PC-3 (cell line): ENCODE measurements around the gene DGKH. TPM values are rescaled to one million over a fixed set of nuclear protein-coding genes. Genes with fewer than 3 reads are reported as not detected.

Experiments
- ATAC-seq: fragments of 200-7000 bp; cut with Tn5 transposase; 2 replicates; pipeline ENCODE4 v1.9.1; 2020; ENCODE audit warnings: mild to moderate bottlenecking, moderate library complexity
- BruUV-seq: library from RNA; stranded (reverse); fragments of 400-500 nt; replicated peaks from 2 replicates; lab custom pipeline; 2021; lab: Mats Ljungman, UMichigan
- CTCF ChIA-PET: fragments of 300-600 bp; sonication (Branson Sonifier 250); formaldehyde crosslinking; loops from one replicate; lab custom pipeline; 2022; ENCODE audit warnings: antibody characterized with exemption; lab: Charles Lee
- POLR2A ChIA-PET: fragments of 300-600 bp; sonication (Branson Sonifier 250); formaldehyde crosslinking; loops from one replicate; lab custom pipeline; 2022; ENCODE audit warnings: antibody characterized with exemption; ENCODE audit not compliant: unreplicated experiment; lab: Charles Lee
- DNase-seq: peaks from one replicate; pipeline ENCODE4 v3.0.0-alpha.2; 2015
- H2AFZ ChIP-seq: fragments of 300-600 bp; sonication (generic); 2 replicates; pipeline ENCODE4 v1.6.0; 2016; ENCODE audit warnings: antibody characterized with exemption, low read length
- H3F3A ChIP-seq: fragments of 300-600 bp; sonication (generic); one replicate; pipeline ENCODE4 v1.6.0; 2017; ENCODE audit warnings: antibody characterized with exemption, low read length, control low read depth, mild to moderate bottlenecking; ENCODE audit not compliant: unreplicated experiment
- H3K27ac ChIP-seq: fragments of 300-600 bp; sonication (generic); 2 replicates; pipeline ENCODE4 v1.5.1; 2016; ENCODE audit warnings: mild to moderate bottlenecking, low read length
- H3K27me3 ChIP-seq: fragments of 300-600 bp; sonication (generic); 2 replicates; pipeline ENCODE4 v1.6.1; 2016; ENCODE audit warnings: low read length, mixed read lengths
- H3K36me3 ChIP-seq: fragments of 300-600 bp; sonication (generic); 2 replicates; pipeline ENCODE4 v1.6.1; 2016; ENCODE audit warnings: low read depth, mixed run types, low read length, mixed read lengths
- H3K4me1 ChIP-seq: fragments of 300-600 bp; sonication (generic); 2 replicates; pipeline ENCODE4 v1.5.1; 2016; ENCODE audit warnings: low read length; ENCODE audit not compliant: insufficient read depth
- H3K4me2 ChIP-seq: fragments of 300-600 bp; sonication (generic); 2 replicates; pipeline ENCODE4 v1.6.0; 2016; ENCODE audit warnings: low read length
- H3K4me3 ChIP-seq: fragments of 300-600 bp; sonication (generic); 2 replicates; pipeline ENCODE4 v1.5.1; 2016; ENCODE audit warnings: mild to moderate bottlenecking, low read length, mixed read lengths
- H3K79me2 ChIP-seq: fragments of 300-600 bp; sonication (generic); 2 replicates; pipeline ENCODE4 v1.6.1; 2017; ENCODE audit warnings: low read length, mixed read lengths
- H3K9ac ChIP-seq: fragments of 300-600 bp; sonication (generic); 2 replicates; pipeline ENCODE4 v1.6.0; 2016; ENCODE audit warnings: mild to moderate bottlenecking, low read length
- H3K9me2 ChIP-seq: fragments of 300-600 bp; sonication (generic); replicated peaks from 2 replicates; pipeline ENCODE4 v1.6.1; 2016; ENCODE audit warnings: mixed run types, low read length, mixed read lengths
- H3K9me3 ChIP-seq: fragments of 300-600 bp; sonication (generic); 2 replicates; pipeline ENCODE4 v1.6.1; 2016; ENCODE audit warnings: low read length, mixed read lengths
- H4K20me1 ChIP-seq: fragments of 300-600 bp; sonication (generic); 2 replicates; pipeline ENCODE4 v1.6.1; 2016; ENCODE audit warnings: low read length, mixed read lengths
- CTCF ChIP-seq: fragments of 300-600 bp; sonication (generic); conservative IDR thresholded peaks from 2 replicates; pipeline ENCODE4 v1.5.1; 2017; ENCODE audit warnings: antibody characterized with exemption, low read depth, mild to moderate bottlenecking, low read length
- EZH2 ChIP-seq: fragments of 300-600 bp; sonication (generic); IDR thresholded peaks from one replicate; pipeline ENCODE4 v1.6.1; 2017; ENCODE audit warnings: antibody characterized with exemption, mild to moderate bottlenecking, low read length; ENCODE audit not compliant: unreplicated experiment
- EZH2phosphoT487 ChIP-seq: fragments of 300-600 bp; sonication (generic); IDR thresholded peaks from 2 replicates; pipeline ENCODE4 v1.6.1; 2018; ENCODE audit warnings: mild to moderate bottlenecking, antibody characterized with exemption, low read length, borderline replicate concordance
- intact Hi-C: fragments of 100-400 bp; cut with micrococcal nuclease; formaldehyde crosslinking; loops from 2 replicates; pipeline ENCODE4 v1.9.0; 2023
- total RNA-seq: library from RNA; depleted of rRNA; stranded (reverse); fragments of >200 nt; gene quantifications from 2 replicates; pipeline ENCODE4 v1.2.3, GENCODE V29; 2014

The DGKH gene
- total RNA-seq, 1 experiment from 2014 or later: 5.9 TPM

- Histone ChIP-seq H3K4me2 (no peak overlapping the region), H3K27me3 (no peaks in the 10 kb centered on the region), H3K4me1 (no peaks in the 10 kb centered on the region), H3F3A (no peaks in the 10 kb centered on the region), H3K9ac (no peak overlapping the region), H3K27ac (no peak overlapping the region), H2AFZ (no peak overlapping the region), H3K9me2 (no peaks in the 10 kb centered on the region), H3K9me3 (no peaks in the 10 kb centered on the region), H4K20me1 (no peaks in the 10 kb centered on the region), H3K4me3 (no peak overlapping the region), H3K79me2 (no peaks in the 10 kb centered on the region), H3K36me3 (no peaks in the 10 kb centered on the region)
- BruUV-seq: no TSS peak
- TF ChIP-seq EZH2phosphoT487 (no peak), EZH2 (no peak), CTCF (no peak)
- no peak for DNase-seq
- CTCF ChIA-PET: no interaction called here
- ATAC-seq: no peak
- POLR2A ChIA-PET: no interaction called here
- intact Hi-C loops: no loop called here
Observed at GRCh38 chr13:42258747-42259146, 210.3 kb downstream of the DGKH start.

- H3K27ac ChIP-seq: no peak overlapping the region
Observed at GRCh38 chr13:42259515-42259914, 211.1 kb downstream of the DGKH start.

More at GRCh38 chr13:42259515-42259914, 211.1 kb downstream of the DGKH start:
- ChIA-PET POLR2A (interaction anchor here (0.6 kb wide), 1 partner anchor 659 kb away, joined by 4 read pairs; no protein-coding TSS in a partner anchor), CTCF (no interaction called here)
- ATAC-seq (no peak), DNase-seq (no peak)
- BruUV-seq: no TSS peak
- TF ChIP-seq EZH2: no peak
- no peak for TF ChIP-seq EZH2phosphoT487
- TF ChIP-seq CTCF: no peak
- no peak overlapping the region for H3K9ac ChIP-seq
- H3K4me2 ChIP-seq: no peak overlapping the region
- H3K4me1 ChIP-seq: no peaks in the 10 kb centered on the region
- no peak overlapping the region for H2AFZ ChIP-seq
- H3K9me2 ChIP-seq: no peaks in the 10 kb centered on the region
- no peaks in the 10 kb centered on the region for H3F3A ChIP-seq
- H3K79me2 ChIP-seq: no peaks in the 10 kb centered on the region
- H3K27me3 ChIP-seq: no peaks in the 10 kb centered on the region
- no peaks in the 10 kb centered on the region for H3K36me3 ChIP-seq
- intact Hi-C loops: no loop called here
- no peaks in the 10 kb centered on the region for H4K20me1 ChIP-seq
- no peaks in the 10 kb centered on the region for H3K9me3 ChIP-seq
- H3K4me3 ChIP-seq: no peak overlapping the region
